GM21447 (cell line): ENCODE results near the gene TRIM41.
"Not testable (repeated sequence)": the region's sequence is repeated elsewhere in the genome, so short reads cannot be mapped to it uniquely, and the experiment has no call there.

Experiments
- ATAC-seq: cut with Tn5 transposase; IDR thresholded peaks from one replicate; pipeline ENCODE4 v1.9.1; 2021; ENCODE audit not compliant: unreplicated experiment

The TRIM41 gene

GRCh38 chr5:181192337-181193046 is 30.6 kb upstream of the TRIM41 start:
- no peak for ATAC-seq

- no peak for ATAC-seq
Measured at GRCh38 chr5:181193656-181194055, 29.4 kb upstream of the TRIM41 start.

GRCh38 chr5:181194489-181195248 is 28.4 kb upstream of the TRIM41 start:
- ATAC-seq: no peak

- no peak for ATAC-seq
Measured at GRCh38 chr5:181195249-181195761, 27.8 kb upstream of the TRIM41 start.

- ATAC-seq: no peak
Measured at GRCh38 chr5:181197326-181197951, 25.6 kb upstream of the TRIM41 start.

GRCh38 chr5:181198106-181198685 is 24.9 kb upstream of the TRIM41 start:
- no peak for ATAC-seq

GRCh38 chr5:181198905-181199519 is 24.1 kb upstream of the TRIM41 start:
- peak; percentile 71 for ATAC-seq

GRCh38 chr5:181199881-181200638 is 23.0 kb upstream of the TRIM41 start:
- ATAC-seq: no peak

GRCh38 chr5:181200816-181201215 is 22.3 kb upstream of the TRIM41 start:
- ATAC-seq: no peak

- no peak for ATAC-seq
Measured at GRCh38 chr5:181203093-181203711, 19.9 kb upstream of the TRIM41 start.

- no peak for ATAC-seq
Measured at GRCh38 chr5:181203777-181204112, 19.3 kb upstream of the TRIM41 start.

GRCh38 chr5:181204113-181204825 is 18.8 kb upstream of the TRIM41 start:
- no peak for ATAC-seq

GRCh38 chr5:181204826-181205760 is 18.0 kb upstream of the TRIM41 start, which contains the start of gene TRIM7:
Gene TRIM7, minus strand, starts transcription at chr5:181205196. Its CDS starts 86 bp downstream, at chr5:181205110.
- ATAC-seq: no peak

- no peak for ATAC-seq
Measured at GRCh38 chr5:181205761-181206649, 17.1 kb upstream of the TRIM41 start.

GRCh38 chr5:181207214-181207959 is 15.7 kb upstream of the TRIM41 start:
- ATAC-seq: peak; percentile 38

- ATAC-seq: no peak
Measured at GRCh38 chr5:181207960-181208253, 15.2 kb upstream of the TRIM41 start.

GRCh38 chr5:181209006-181209405 is 14.1 kb upstream of the TRIM41 start:
- not testable (repeated sequence) for ATAC-seq
